HepG2 (cell line): ENCODE data around the gene EPC2. TPM values are rescaled to one million over a fixed set of nuclear protein-coding genes. Genes with fewer than 3 reads are reported as not detected.

Experiments used
- ATAC-seq: fragments of 200-7000 bp; cut with Tn5 transposase; 3 replicates; pipeline ENCODE4 v1.9.1; 2020; ENCODE audit warnings: mild to moderate bottlenecking, moderate library complexity
- BruUV-seq: library from RNA; stranded (reverse); fragments of 400-500 nt; replicated peaks from 2 replicates; lab custom pipeline; 2021; lab: Mats Ljungman, UMichigan
- CTCF ChIA-PET: fragments of 300-600 bp; formaldehyde crosslinking; extraction: SDS; loops from one replicate; lab custom pipeline; 2021; ENCODE audit warnings: low total read pairs, inconsistent platforms, low intra/inter-chr PET ratio; lab: Yijun Ruan, JAX
- POLR2A ChIA-PET: fragments of 350-600 bp; sonication (Branson Sonifier 250); formaldehyde crosslinking; loops from one replicate; lab custom pipeline; 2020; ENCODE audit warnings: antibody characterized with exemption, inconsistent platforms; lab: Yijun Ruan, JAX
- DNase-seq: peaks from one replicate; pipeline ENCODE4 v3.0.0-alpha.2; 2015; ENCODE audit warnings: low spot score
- FAIRE-seq: peaks from 3 replicates; lab custom pipeline; 2011; peaks lifted over from hg19 to GRCh38; lab: Jason Lieb, UNC
- H2AFZ ChIP-seq: one replicate; pipeline ENCODE4 v1.6.1; 2011; ENCODE audit warnings: low read length, inconsistent platforms
- H3K27ac ChIP-seq: fragments of 300-600 bp; 3 replicates; pipeline ENCODE4 v1.8.0; 2011; ENCODE audit warnings: mixed run types, mild to moderate bottlenecking, mixed read lengths, low read length, inconsistent platforms; ENCODE audit not compliant: insufficient read depth; ENCODE audit errors: extremely low read length
- H3K27me3 ChIP-seq, 2 experiments: fragments of 200-600 bp in 1 of 2; 2 replicates in 1 of 2; 3 replicates in 1 of 2; pipeline versions ENCODE4 v1.6.0 to v1.8.0; 2011; ENCODE audit warnings: low read length in 2 of 2, mild to moderate bottlenecking in 2 of 2, moderate library complexity in 2 of 2, inconsistent platforms in 1 of 2; ENCODE audit not compliant: insufficient read depth in 2 of 2, control insufficient read depth in 1 of 2
- H3K36me3 ChIP-seq, 2 experiments: fragments of 200-600 bp in 1 of 2; replicated peaks in 1 of 2; 2 replicates in 1 of 2; 3 replicates in 1 of 2; pipeline versions ENCODE4 v1.5.1 to v1.8.0; 2011; ENCODE audit warnings: low read length in 2 of 2, inconsistent platforms in 1 of 2; ENCODE audit not compliant: insufficient read depth in 2 of 2, control insufficient read depth in 1 of 2
- H3K4me1 ChIP-seq: 2 replicates; pipeline ENCODE4 v1.5.1; 2012; ENCODE audit warnings: low read length, inconsistent platforms; ENCODE audit not compliant: insufficient read depth
- H3K4me2 ChIP-seq: 2 replicates; pipeline ENCODE4 v1.6.0; 2011; ENCODE audit warnings: low read depth, low read length, inconsistent platforms
- H3K4me3 ChIP-seq, 3 experiments: fragments of 200-600 bp in 1 of 3; sonication (generic), shearing (Covaris generic) in 1 of 3; replicated peaks in 1 of 3; 2 replicates each; pipeline ENCODE4 v1.5.1; 2011 to 2016; ENCODE audit warnings: low read length in 3 of 3, inconsistent platforms in 2 of 3, low read depth in 2 of 3, mild to moderate bottlenecking in 2 of 3, control low read depth in 1 of 3, mixed read lengths in 1 of 3; ENCODE audit not compliant: insufficient read depth in 1 of 3
- H3K79me2 ChIP-seq: one replicate; pipeline ENCODE4 v1.6.1; 2011; ENCODE audit warnings: low read length, inconsistent platforms; ENCODE audit not compliant: insufficient read depth
- H3K9ac ChIP-seq: 2 replicates; pipeline ENCODE4 v1.6.0; 2011; ENCODE audit warnings: mild to moderate bottlenecking, low read depth, low read length, inconsistent platforms; ENCODE audit not compliant: insufficient read depth
- H3K9me3 ChIP-seq: 2 replicates; pipeline ENCODE4 v1.5.1; 2012; ENCODE audit warnings: mild to moderate bottlenecking, low read length
- H4K20me1 ChIP-seq: 2 replicates; pipeline ENCODE4 v1.6.0; 2011; ENCODE audit warnings: inconsistent platforms, mild to moderate bottlenecking, low read length, moderate library complexity; ENCODE audit not compliant: insufficient read depth
- CBX1 ChIP-seq: IDR thresholded peaks from one replicate; pipeline ENCODE4 v1.6.1; 2016; ENCODE audit warnings: antibody characterized with exemption, low read depth
- EED ChIP-seq: sonication (generic); formaldehyde crosslinking; IDR thresholded peaks from 2 replicates; pipeline ENCODE4 v1.5.0; 2020; ENCODE audit warnings: mild to moderate bottlenecking, missing genetic modification reagents
- FOSL1 ChIP-seq: sonication (generic); formaldehyde crosslinking; IDR thresholded peaks from 2 replicates; pipeline ENCODE4 v1.9.0; 2021; ENCODE audit warnings: missing genetic modification reagents, borderline replicate concordance
- HDAC1 ChIP-seq: sonication (generic); formaldehyde crosslinking; IDR thresholded peaks from 2 replicates; pipeline ENCODE4 v1.5.1; 2020; ENCODE audit warnings: mild to moderate bottlenecking, missing genetic modification reagents
- HNRNPLL ChIP-seq: fragments of 200-400 bp; formaldehyde crosslinking; IDR thresholded peaks from 2 replicates; pipeline ENCODE4 v1.6.1; 2017; ENCODE audit warnings: mild to moderate bottlenecking, low read depth, low read length; ENCODE audit not compliant: poor library complexity, severe bottlenecking
- JARID2 ChIP-seq: sonication (generic); formaldehyde crosslinking; IDR thresholded peaks from 2 replicates; pipeline ENCODE4 v1.8.1; 2023; ENCODE audit warnings: missing genetic modification reagents, inconsistent platforms; ENCODE audit not compliant: insufficient replicate concordance
- RBM39 ChIP-seq: fragments of 200-400 bp; formaldehyde crosslinking; IDR thresholded peaks from one replicate; pipeline ENCODE4 v1.6.1; 2018; ENCODE audit warnings: antibody characterized with exemption, mild to moderate bottlenecking, low read depth, low read length; ENCODE audit not compliant: poor library complexity, severe bottlenecking
- ZFP36L1 ChIP-seq: sonication (generic); formaldehyde crosslinking; IDR thresholded peaks from 2 replicates; pipeline ENCODE4 v1.8.0; 2022; ENCODE audit warnings: mild to moderate bottlenecking, missing genetic modification reagents, moderate library complexity
- ZNF136 ChIP-seq: sonication (generic); formaldehyde crosslinking; IDR thresholded peaks from 2 replicates; pipeline ENCODE4 v1.8.1; 2022; ENCODE audit warnings: low read depth, mild to moderate bottlenecking, moderate library complexity, missing genetic modification reagents
- ZNF264 ChIP-seq: sonication (generic); formaldehyde crosslinking; IDR thresholded peaks from 2 replicates; pipeline ENCODE4 v1.4.0; 2020; ENCODE audit warnings: missing genetic modification reagents
- ZNF569 ChIP-seq: sonication (generic); formaldehyde crosslinking; IDR thresholded peaks from 2 replicates; pipeline ENCODE4 v1.5.0; 2020; ENCODE audit warnings: mild to moderate bottlenecking, missing genetic modification reagents, moderate library complexity, borderline replicate concordance
- WGBS: methylation state at CpG from one replicate; pipeline ENCODE4 v1.1.6; 2017; ENCODE audit warnings: low lambda C conversion rate; 5-methylcytosine and 5-hydroxymethylcytosine counted together
- in situ Hi-C: cut with HindIII; loops from 2 replicates; pipeline ENCODE4 v1.10.0; 2017; ENCODE audit warnings: low pct_unique_long_range_greater_than_20kb; ENCODE audit not compliant: extremely low pct_ligation_motif_present
- intact Hi-C: fragments of 100-400 bp; cut with micrococcal nuclease; formaldehyde crosslinking; loops from one replicate; pipeline ENCODE4 v1.10.0; 2022; ENCODE audit not compliant: unreplicated experiment
- polyA plus RNA-seq, 8 experiments: library from polyadenylated mRNA; depleted of rRNA in 3 of 8; stranded (reverse) in 7 of 8; unstranded in 1 of 8; fragments of >200 nt; fragmentation: Illumina TruSeq in 4 of 8; extraction: Trizol in 4 of 8; gene quantifications; 2 replicates each; pipeline versions ENCODE4 v1.2.1 to v1.2.3, GENCODE V29; 2011 to 2016; ENCODE audit warnings: low read depth in 4 of 8, missing spikeins in 1 of 8, mixed read lengths in 1 of 8; ENCODE audit not compliant: insufficient read depth in 1 of 8
- total RNA-seq, 5 experiments: library from RNA; depleted of rRNA; stranded (reverse); fragments of >200 nt; fragmentation: Illumina TruSeq; extraction: Trizol; gene quantifications; 2 replicates each; pipeline ENCODE4 v1.2.3, GENCODE V29; 2016; ENCODE audit warnings: low read depth in 1 of 5
- TF ChIP-seq, protein P1 (sequence below): sonication (generic); formaldehyde crosslinking; IDR thresholded peaks from 2 replicates; pipeline ENCODE4 v1.5.0; 2020; ENCODE audit warnings: missing genetic modification reagents
- TF ChIP-seq, protein P2 (sequence below): sonication (generic); formaldehyde crosslinking; IDR thresholded peaks from 2 replicates; pipeline ENCODE4 v1.8.0; 2022; ENCODE audit warnings: mild to moderate bottlenecking, missing genetic modification reagents

EPC2 gene
- total and polyA plus RNA-seq, 2 of the 13 experiments (the other 11 are each of a cell fraction or from before 2014, with no cell fraction given), result 20.5 to 22.0 TPM

DNA sequence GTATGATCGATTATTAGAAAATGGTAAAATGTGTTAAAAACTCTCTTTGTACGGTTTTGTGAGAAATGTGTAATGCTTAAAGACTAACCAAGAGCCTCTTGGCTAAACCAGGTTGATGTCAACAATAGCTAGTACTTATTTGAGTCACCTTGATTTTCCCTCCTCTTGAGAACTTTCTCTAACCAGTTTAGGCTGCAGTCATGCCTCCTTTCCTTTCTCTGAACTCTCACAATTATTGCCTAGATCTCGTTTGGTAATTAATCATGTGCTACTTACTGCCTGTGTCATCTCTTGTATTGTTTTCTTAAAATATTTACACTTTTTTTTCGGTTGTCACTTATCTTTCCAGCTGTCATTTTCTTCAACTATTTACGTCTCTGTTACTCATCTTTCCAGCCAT lies 1.1 kb upstream of the EPC2 start:
- no peak for ATAC-seq
- no TSS peak for BruUV-seq
- Histone ChIP-seq H3K27me3 (peaks cover 0 to 12% of the 10 kb centered on the region in 2 experiments; a peak in 3 of 5 replicates), H3K27ac (no peak overlapping the region), H2AFZ (peak overlapping the region; percentile 73), H3K4me3 (peak overlapping the region; percentile 91 to 94 (median 93)), H4K20me1 (peaks cover 17% of the 10 kb centered on the region), H3K79me2 (peaks cover 30% of the 10 kb centered on the region), H3K4me2 (peak overlapping the region; percentile 100), H3K9me3 (no peaks in the 10 kb centered on the region), H3K9ac (peak overlapping the region; percentile 93; the same call in 1 of the 2 replicates), H3K4me1 (peaks cover 41% of the 10 kb centered on the region), H3K36me3 (no peaks in the 10 kb centered on the region)
- in situ Hi-C loops, result loop anchor here (25.0 kb wide), 1 partner anchor 344 kb away; no protein-coding TSS in a partner anchor
- WGBS, result 18% methylated on average over 5 of the region's 5 CpGs
- no peak for FAIRE-seq
- no peak for DNase-seq
- POLR2A ChIA-PET, result interaction anchor here (0.7 to 1.6 kb wide), 2 partner anchors 26 to 134 kb away, joined by 3 to 4 read pairs; no protein-coding TSS in a partner anchor
- intact Hi-C loops, result loop anchor here (10.0 kb wide), 2 partner anchors 799 to 941 kb away; partner anchors contain the start of genes ACVR2A and MMADHC
- CTCF ChIA-PET, result no interaction called here
- 0 out of 2 replicates have a peak, but pooled peaks have one; percentile 10 for TF ChIP-seq ZNF136 (CRISPR knock-in tag)
- no peak for TF ChIP-seq ZNF264 (CRISPR knock-in tag)
- TF ChIP-seq, protein P1, sequence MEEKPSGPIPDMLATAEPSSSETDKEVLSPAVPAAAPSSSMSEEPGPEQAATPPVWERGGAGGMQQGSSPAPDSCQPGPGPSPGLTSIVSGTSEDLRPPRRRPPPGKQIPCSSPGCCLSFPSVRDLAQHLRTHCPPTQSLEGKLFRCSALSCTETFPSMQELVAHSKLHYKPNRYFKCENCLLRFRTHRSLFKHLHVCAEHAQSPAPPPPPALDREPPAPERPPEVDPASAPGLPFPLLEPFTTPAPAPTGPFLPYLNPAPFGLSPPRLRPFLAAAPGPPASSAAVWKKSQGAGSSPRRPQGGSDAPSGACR (CRISPR knock-in tag), result 0 out of 2 replicates have a peak, but pooled peaks have one; percentile 2
- 0 out of 2 replicates have a peak, but pooled peaks have one; percentile 2 for TF ChIP-seq ZFP36L1 (CRISPR knock-in tag)

GRCh38 chr2:148644883-148645538 lies 460 bp downstream of the EPC2 start:
- no peaks in the 10 kb centered on the region for H3K9me3 ChIP-seq
- DNase-seq (peak; percentile 91), ATAC-seq (peak; percentile 74), FAIRE-seq (peak; percentile 92)
- H3K4me1 ChIP-seq, result peaks cover 46% of the 10 kb centered on the region
- no peaks in the 10 kb centered on the region for H3K36me3 ChIP-seq
- CTCF ChIA-PET, result no interaction called here
- H3K79me2 ChIP-seq, result peaks cover 46% of the 10 kb centered on the region
- H3K27ac ChIP-seq, result peak overlapping the region; percentile 91
- no peak overlapping the region for H2AFZ ChIP-seq
- no TSS peak for BruUV-seq
- peaks cover 24% of the 10 kb centered on the region for H4K20me1 ChIP-seq
- peak overlapping the region; percentile 91 to 94 (median 93) for H3K4me3 ChIP-seq
- peak overlapping the region; percentile 73 for H3K4me2 ChIP-seq
- POLR2A ChIA-PET, result interaction anchor here (0.6 to 1.8 kb wide), 13 partner anchors 11 to 624 kb away, joined by 3 to 13 read pairs (median 3); partner anchors contain the start of genes MBD5 and ORC4
- in situ Hi-C loops (loop anchor here (25.0 kb wide), 1 partner anchor 342 kb away; no protein-coding TSS in a partner anchor), intact Hi-C loops (loop anchor here (1.0 to 10.0 kb wide), 5 partner anchors 102 to 940 kb away; partner anchors contain the start of genes ACVR2A, MBD5, MMADHC and ORC4)
- peak overlapping the region; percentile 93 for H3K9ac ChIP-seq
- 4% methylated on average over 19 of the region's 69 CpGs for WGBS
- peaks cover 0 to 6% of the 10 kb centered on the region in 2 experiments; a peak in 3 of 5 replicates for H3K27me3 ChIP-seq
- TF ChIP-seq ZNF569 (CRISPR knock-in tag), result no peak
- peak; percentile 47 for TF ChIP-seq RBM39
- no peak for TF ChIP-seq FOSL1 (CRISPR knock-in tag)
- TF ChIP-seq EED (CRISPR knock-in tag), result peak; percentile 81; the same call in 1 of the 2 replicates
- TF ChIP-seq CBX1, result peak; percentile 48
- no peak for TF ChIP-seq HNRNPLL
- TF ChIP-seq, protein P2, sequence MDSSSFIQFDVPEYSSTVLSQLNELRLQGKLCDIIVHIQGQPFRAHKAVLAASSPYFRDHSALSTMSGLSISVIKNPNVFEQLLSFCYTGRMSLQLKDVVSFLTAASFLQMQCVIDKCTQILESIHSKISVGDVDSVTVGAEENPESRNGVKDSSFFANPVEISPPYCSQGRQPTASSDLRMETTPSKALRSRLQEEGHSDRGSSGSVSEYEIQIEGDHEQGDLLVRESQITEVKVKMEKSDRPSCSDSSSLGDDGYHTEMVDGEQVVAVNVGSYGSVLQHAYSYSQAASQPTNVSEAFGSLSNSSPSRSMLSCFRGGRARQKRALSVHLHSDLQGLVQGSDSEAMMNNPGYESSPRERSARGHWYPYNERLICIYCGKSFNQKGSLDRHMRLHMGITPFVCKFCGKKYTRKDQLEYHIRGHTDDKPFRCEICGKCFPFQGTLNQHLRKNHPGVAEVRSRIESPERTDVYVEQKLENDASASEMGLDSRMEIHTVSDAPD (CRISPR knock-in tag), result no peak
- TF ChIP-seq JARID2, result peak; percentile 87
- TF ChIP-seq HDAC1 (CRISPR knock-in tag), result no peak; the same call in none of the 2 replicates
